HFFc6 (cell line): ENCODE data around the gene SYT9. TPM values are rescaled to one million over a fixed set of nuclear protein-coding genes. Genes with fewer than 3 reads are reported as not detected.

ENCODE experiments used
- DNase-seq: peaks from one replicate; pipeline ENCODE4 v3.0.0-alpha.2; 2018
- H3K27ac Mint-ChIP-seq: 2 replicates; pipeline ENCODE4 v1.8.0; 2020; ENCODE audit warnings: mild to moderate bottlenecking, mixed read lengths
- H3K27me3 Mint-ChIP-seq: 2 replicates; pipeline ENCODE4 v1.8.0; 2021; ENCODE audit warnings: mild to moderate bottlenecking, moderate library complexity, mixed read lengths; ENCODE audit not compliant: insufficient read depth
- H3K36me3 Mint-ChIP-seq: 2 replicates; pipeline ENCODE4 v1.8.0; 2021; ENCODE audit warnings: low read depth, mixed read lengths
- H3K4me1 Mint-ChIP-seq: 2 replicates; pipeline ENCODE4 v1.8.0; 2020; ENCODE audit warnings: low read depth, mixed read lengths
- H3K4me3 Mint-ChIP-seq: 2 replicates; pipeline ENCODE4 v1.8.0; 2020; ENCODE audit warnings: mild to moderate bottlenecking, moderate library complexity, mixed read lengths
- H3K9me3 Mint-ChIP-seq: 2 replicates; pipeline ENCODE4 v1.8.0; 2020; ENCODE audit warnings: mild to moderate bottlenecking, mixed read lengths
- CTCF ChIP-seq: fragments of 200-600 bp; sonication (generic); IDR thresholded peaks from 2 replicates; pipeline ENCODE4 v1.5.0; 2021; ENCODE audit warnings: antibody characterized with exemption, mild to moderate bottlenecking
- total RNA-seq, 6 experiments: library from RNA; stranded (reverse); fragmentation: NEBNext Ultra II Directional; extraction: Animal tissue kit (Norgen Biotek cat#: 25700); gene quantifications; 2 replicates in 1 of 6; 3 replicates in 5 of 6; pipeline ENCODE4 v1.2.3, GENCODE V29; 2021

Gene SYT9
- total RNA-seq, 6 experiments from 2014 or later, result not detected

DNA sequence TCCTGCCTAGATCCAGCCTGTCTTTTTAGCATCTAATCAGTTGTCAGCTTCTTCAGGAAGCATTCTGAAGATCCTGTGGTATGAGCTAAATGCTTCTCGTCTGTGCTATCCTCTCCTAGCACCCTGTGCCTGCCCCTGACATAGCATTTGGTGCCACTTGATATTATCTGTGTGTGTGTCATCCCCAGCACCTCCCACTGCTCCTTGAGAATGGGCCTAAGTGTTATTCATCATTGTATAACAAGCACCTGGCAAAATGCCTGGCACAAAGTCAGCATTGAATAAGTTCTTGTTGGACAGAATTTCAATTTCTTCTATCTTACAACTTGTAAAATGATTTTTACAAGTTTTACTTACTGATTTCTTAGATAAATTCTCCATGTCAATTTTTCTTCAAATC is 205.5 kb downstream of the SYT9 start:
- peaks cover 5% of the 10 kb centered on the region; the same call in 1 of the 2 replicates for H3K27me3 Mint-ChIP-seq
- no peak overlapping the region for H3K4me3 Mint-ChIP-seq
- peaks cover 6% of the 10 kb centered on the region; the same call in 1 of the 2 replicates for H3K4me1 Mint-ChIP-seq

GRCh38 chr11:7462706-7463105 is 211.0 kb downstream of the SYT9 start:
- H3K9me3 Mint-ChIP-seq, result no peaks in the 10 kb centered on the region; the same call in none of the 2 replicates
- H3K36me3 Mint-ChIP-seq, result no peaks in the 10 kb centered on the region
- no peak for DNase-seq
- H3K27me3 Mint-ChIP-seq, result peaks cover 3% of the 10 kb centered on the region
- H3K4me1 Mint-ChIP-seq, result no peaks in the 10 kb centered on the region
- no peak for TF ChIP-seq CTCF
- H3K4me3 Mint-ChIP-seq, result no peak overlapping the region
- H3K27ac Mint-ChIP-seq, result no peak overlapping the region

More for the DNA sequence above, 205.5 kb downstream of the SYT9 start:
- no peak overlapping the region for H3K27ac Mint-ChIP-seq
- peak; percentile 43 for DNase-seq
- H3K9me3 Mint-ChIP-seq, result no peaks in the 10 kb centered on the region; the same call in 1 of the 2 replicates
- H3K36me3 Mint-ChIP-seq, result no peaks in the 10 kb centered on the region
- no peak for TF ChIP-seq CTCF

DNA sequence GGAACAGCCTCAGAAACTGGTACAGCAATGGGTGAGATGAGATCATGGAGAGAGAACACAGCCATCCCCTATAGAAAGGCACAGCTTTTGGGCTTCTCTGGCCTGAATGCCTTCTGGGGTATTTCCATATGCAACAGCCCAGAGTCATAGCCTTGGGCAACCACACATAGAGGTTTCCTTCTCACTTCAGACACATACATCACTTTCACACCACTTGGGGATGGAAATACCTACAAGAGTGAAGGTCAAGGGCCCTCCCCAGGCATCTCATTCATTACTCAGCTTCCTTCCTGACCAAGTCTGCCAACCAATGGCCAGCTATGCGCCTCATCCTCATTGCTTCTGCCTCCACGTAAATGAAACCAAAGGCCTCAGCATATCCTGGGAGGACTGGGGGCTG is 215.9 kb downstream of the SYT9 start:
- H3K27me3 Mint-ChIP-seq, result peaks cover 3% of the 10 kb centered on the region
- no peak overlapping the region for H3K27ac Mint-ChIP-seq
- H3K4me1 Mint-ChIP-seq, result no peaks in the 10 kb centered on the region
- no peaks in the 10 kb centered on the region; the same call in 1 of the 2 replicates for H3K9me3 Mint-ChIP-seq
- no peak overlapping the region for H3K4me3 Mint-ChIP-seq
- H3K36me3 Mint-ChIP-seq, result no peaks in the 10 kb centered on the region
- TF ChIP-seq CTCF, result no peak
- DNase-seq, result no peak

GRCh38 chr11:7469351-7469865 is 217.7 kb downstream of the SYT9 start:
- Mint-ChIP-seq H3K27ac (no peak overlapping the region), H3K36me3 (no peaks in the 10 kb centered on the region), H3K27me3 (no peaks in the 10 kb centered on the region; the same call in none of the 2 replicates), H3K4me1 (no peaks in the 10 kb centered on the region), H3K9me3 (no peaks in the 10 kb centered on the region), H3K4me3 (no peak overlapping the region)
- no peak for DNase-seq
- no peak for TF ChIP-seq CTCF

DNA sequence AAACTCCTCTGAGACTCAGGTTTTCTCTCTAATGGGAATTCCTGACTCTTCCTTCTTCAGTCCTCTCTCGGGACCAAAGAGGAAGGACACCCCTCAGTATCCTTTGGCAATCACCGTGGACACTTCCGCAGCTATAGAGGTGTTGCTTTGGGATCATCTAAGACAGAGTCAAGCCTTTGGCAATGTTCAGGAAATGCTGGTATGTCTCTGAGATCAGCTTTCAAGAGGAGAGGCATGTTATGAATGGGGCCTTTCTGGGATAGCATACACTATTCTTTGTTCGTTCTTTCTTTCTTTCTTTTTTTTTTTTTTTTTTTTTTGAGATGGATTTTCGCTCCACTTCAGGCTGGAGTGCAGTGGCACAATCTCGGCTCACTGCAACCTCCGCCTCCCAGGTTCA is 219.4 kb downstream of the SYT9 start:
- Mint-ChIP-seq H3K9me3 (no peaks in the 10 kb centered on the region), H3K4me1 (no peaks in the 10 kb centered on the region), H3K27me3 (peaks cover 1% of the 10 kb centered on the region; the same call in 1 of the 2 replicates), H3K27ac (no peak overlapping the region), H3K36me3 (no peaks in the 10 kb centered on the region), H3K4me3 (no peak overlapping the region)
- DNase-seq, result no peak
- TF ChIP-seq CTCF, result no peak

GRCh38 chr11:7473717-7474116 is 222.0 kb downstream of the SYT9 start:
- no peaks in the 10 kb centered on the region for H3K36me3 Mint-ChIP-seq

More at GRCh38 chr11:7473717-7474116, 222.0 kb downstream of the SYT9 start:
- DNase-seq, result no peak
- TF ChIP-seq CTCF, result no peak
- Mint-ChIP-seq H3K27me3 (peaks cover 1% of the 10 kb centered on the region; the same call in 1 of the 2 replicates), H3K4me3 (no peak overlapping the region), H3K9me3 (no peaks in the 10 kb centered on the region), H3K27ac (no peak overlapping the region), H3K4me1 (no peaks in the 10 kb centered on the region)
